Activated CD8-positive, alpha-beta memory T cell treated with anti-CD3 and anti-CD28 coated beads, Interleukin-2, amount 50 U/mL, for 4 hours (primary cell): ENCODE measurements around the gene TTC21A.
"Not testable (repeated sequence)": the region's sequence is repeated elsewhere in the genome, so short reads cannot be mapped to it uniquely, and the experiment has no call there.

Experiments used
- DNase-seq: peaks from one replicate; pipeline ENCODE4 v3.0.0-alpha.2; 2020

TTC21A gene

DNA sequence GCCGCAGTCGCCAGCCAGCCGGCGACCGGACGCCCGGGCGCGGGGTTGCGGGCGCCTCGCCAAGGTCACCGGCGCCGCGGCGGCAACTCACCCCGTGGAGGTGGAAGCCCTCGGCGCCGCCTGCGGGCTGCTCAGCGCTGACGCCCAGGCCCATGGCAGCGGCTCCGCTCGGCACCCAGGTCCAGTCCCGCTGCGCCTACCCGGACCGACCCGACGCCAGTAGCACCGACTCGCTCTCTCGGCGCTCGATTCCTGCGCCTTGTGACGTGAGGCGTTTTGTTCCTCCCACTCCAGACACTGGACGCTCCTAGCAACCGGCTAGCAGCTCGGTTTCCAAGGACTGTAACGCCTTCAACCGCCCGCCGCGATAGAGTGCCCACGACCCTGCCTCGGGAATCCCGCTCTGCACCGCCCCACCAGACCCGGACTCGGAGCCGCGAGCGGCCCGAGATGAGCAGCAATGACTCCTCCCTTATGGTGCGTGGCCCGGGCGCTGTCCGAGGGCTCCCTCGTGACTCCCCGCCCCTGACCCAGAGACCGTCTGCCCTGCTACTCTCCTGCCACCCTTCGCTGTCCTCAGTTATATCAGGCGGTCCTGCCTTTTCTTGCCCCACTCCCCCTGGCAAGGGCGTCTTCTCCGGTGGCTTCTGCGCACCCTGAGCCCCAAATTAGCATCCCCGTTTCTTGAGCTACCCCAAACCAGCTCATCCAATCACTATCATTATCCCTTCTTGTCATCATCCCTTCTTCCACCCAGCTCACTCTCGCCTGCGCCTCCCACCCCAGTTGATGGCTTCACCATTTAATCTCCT lies at the start of gene TTC21A, which contains the start of gene GORASP1:
TTC21A (plus strand) TSS at position 293 of the 812 bp plus-strand sequence; CDS start at position 451, 158 bp downstream.
GORASP1 (minus strand) TSS at position 240 of the 812 bp plus-strand sequence; CDS start at position 154, 86 bp downstream.
- peak; percentile 69 for DNase-seq

- DNase-seq: not testable (repeated sequence)
Measured at GRCh38 chr3:39061228-39061627, 46.3 kb upstream of the TTC21A start.

- DNase-seq: no peak
Measured at GRCh38 chr3:39062180-39062579, 45.3 kb upstream of the TTC21A start.

DNA sequence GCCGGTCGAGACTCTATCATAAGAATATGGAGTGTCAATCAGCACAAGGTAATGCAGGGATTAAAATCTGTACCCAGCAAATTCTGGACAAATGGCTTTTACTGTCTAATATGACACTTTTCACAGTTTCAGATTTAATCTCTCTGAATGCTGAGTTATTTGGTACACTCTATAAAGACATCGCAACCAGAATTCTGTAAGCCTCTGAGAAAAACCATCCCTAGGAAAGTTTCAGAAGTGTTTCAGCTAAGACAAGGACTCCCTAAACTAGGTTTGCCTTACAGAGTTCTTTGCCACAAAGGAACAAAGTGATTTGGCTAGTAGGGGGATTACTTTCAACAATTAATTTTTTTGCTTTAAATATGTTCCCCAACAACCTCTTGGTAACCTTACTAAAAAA lies 44.3 kb upstream of the TTC21A start:
- no peak for DNase-seq

- no peak for DNase-seq
Measured at GRCh38 chr3:39064646-39065045, 42.8 kb upstream of the TTC21A start.

DNA sequence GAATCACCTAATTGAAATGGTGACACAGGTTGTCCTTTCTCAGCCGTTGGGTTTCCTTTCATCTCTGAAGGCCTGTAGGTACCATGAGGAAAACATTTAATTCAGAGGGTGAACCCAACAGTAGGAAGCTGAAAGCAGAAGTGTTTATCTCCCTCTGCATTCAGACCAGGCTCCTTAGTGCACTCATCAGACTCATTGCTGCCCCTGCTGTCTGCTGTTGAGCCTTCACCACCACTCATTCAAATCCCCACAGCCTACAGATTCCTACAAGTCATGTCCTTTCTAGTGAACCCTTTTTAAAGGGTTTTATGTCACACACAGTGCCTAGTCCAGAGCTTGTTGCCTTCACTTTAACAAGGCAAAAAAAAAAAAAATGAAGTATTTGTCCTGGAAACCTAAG lies 42.3 kb upstream of the TTC21A start:
- DNase-seq: no peak

GRCh38 chr3:39067286-39067685 lies 40.2 kb upstream of the TTC21A start:
- no peak for DNase-seq

GRCh38 chr3:39068556-39068955 lies 38.9 kb upstream of the TTC21A start:
- no peak for DNase-seq

GRCh38 chr3:39075910-39076309 lies 31.6 kb upstream of the TTC21A start:
- no peak for DNase-seq

- no peak for DNase-seq
Measured at GRCh38 chr3:39079530-39079929, 27.9 kb upstream of the TTC21A start.

DNA sequence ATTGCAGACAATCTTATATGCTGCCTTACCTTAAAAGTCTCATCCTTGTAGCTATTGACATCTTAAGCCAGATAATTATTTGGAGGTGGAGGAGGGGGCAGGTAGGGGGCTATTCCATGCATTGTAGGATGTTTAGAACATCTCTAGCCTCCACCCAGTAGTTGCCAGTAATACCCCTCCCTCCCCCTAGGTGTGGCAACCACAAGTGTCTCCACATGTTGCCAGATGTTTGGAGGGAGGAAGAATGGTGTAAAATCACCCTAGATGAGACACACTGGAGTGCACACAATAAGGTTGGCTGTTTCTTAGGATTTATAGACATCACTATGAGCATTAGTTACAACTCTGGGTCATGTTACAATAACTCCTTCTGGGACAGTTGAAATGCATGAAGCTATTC lies 27.5 kb upstream of the TTC21A start:
- DNase-seq: no peak

DNA sequence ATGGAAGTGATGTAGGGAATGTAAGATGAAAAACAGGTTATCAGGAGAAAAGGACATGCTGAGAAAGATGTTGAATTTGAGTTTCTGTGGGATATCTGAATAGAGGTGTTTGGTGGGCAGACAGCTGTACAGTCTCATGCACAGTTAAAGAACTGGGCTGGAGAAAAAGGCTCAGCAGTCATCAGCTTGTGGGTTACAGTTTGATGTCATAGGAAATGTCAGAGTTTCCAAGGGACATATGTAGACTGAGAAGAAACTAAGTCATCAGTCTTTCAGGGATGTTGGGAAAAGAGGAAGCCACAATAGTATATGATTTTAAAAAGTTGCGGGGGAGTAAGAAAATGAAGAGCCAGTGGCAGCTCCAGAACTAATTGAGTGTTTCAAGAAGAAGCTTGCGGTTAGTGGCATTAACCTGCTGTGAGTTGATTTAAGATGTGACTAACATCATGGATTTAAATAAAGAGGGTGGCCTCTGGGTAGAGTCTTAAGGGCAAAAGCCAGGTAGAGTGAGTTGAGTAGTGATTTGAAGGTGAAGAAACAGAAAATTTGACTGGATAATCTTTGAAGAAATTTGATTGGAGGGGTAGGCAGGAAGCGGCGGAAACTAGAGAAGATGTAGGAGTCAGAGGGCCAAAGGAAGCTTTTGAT lies 24.7 kb upstream of the TTC21A start:
- no peak for DNase-seq

GRCh38 chr3:39086144-39086543 lies 21.3 kb upstream of the TTC21A start:
- no peak for DNase-seq

DNA sequence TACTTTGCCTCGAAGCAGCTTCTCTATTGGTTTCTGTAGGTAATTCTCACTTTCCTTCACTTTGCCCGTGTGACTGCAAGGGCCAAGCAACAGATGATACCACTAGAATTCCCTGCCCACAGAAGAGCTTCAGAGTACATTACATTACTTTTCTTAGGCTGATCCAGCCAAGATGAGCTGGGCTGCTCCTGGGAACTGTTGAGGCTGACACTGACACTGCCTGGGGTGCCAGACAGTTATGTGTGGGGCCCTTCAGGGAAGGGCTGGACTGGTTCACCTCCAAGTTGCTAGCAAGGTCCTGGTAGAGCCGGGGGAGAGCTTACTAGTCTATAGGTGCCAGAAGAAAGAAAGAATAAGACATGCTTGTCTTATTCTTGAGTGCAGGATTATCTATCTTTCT lies 19.0 kb upstream of the TTC21A start:
- DNase-seq: no peak

DNA sequence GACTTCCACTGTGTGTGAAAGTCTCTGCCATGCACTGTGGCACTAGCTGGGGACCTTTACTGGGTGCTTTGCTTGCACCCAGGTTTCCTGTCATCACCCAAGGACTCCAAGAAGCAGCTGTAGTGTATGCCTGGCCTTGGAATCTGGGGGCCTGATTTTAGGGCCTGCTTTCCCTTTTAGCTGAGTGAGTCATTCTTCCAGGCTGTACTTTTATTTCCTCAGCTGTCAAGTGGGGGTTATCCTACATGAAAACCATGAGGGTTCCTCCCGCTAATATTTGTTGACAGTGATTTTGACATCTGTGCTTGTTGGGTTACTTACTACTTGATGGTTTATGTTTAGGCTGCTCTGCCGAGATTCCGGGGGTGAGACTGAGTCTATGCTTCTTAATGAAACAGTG lies 18.6 kb upstream of the TTC21A start:
- DNase-seq: no peak

GRCh38 chr3:39090922-39091321 lies 16.6 kb upstream of the TTC21A start:
- DNase-seq: no peak

GRCh38 chr3:39094851-39095677 lies 12.4 kb upstream of the TTC21A start:
- no peak for DNase-seq

DNA sequence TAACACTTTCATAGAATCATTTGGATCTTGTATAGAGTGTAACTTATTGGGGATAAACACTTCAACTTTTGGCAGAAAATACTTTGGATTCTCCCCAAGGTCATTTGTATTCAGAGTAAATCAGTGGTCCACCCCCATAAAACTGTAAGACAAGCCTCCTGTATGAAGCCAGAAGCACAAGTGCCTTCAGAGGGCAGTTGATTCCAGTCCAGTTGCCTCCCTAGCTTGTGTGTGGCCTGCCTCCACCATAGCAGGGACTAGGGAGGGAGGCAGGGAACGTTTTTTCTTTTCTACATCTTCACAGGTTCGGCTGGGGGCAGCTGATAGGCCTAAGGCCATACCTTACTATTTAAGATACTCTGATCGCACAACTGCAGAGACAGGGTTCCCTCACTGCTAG lies 11.7 kb upstream of the TTC21A start:
- no peak for DNase-seq

DNA sequence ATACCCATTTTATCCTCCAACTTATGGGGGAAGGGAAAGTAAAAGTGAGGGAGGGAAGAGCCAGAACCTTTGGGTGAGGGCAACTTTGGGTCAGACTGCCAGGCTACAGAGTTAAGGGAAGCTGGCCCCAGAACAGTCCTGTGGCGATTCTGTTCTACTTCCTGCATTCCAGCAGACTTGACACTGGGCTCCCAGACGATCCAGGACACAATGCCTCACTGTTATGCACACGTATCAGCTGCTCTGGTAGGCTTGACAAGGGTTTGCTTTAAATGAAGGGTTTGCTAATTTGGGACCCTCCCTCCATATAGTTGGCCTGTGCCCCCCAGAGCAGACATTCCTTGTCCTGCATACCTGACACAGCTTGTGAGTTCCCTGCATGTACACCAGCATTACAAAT lies 10.7 kb upstream of the TTC21A start:
- no peak for DNase-seq

GRCh38 chr3:39097716-39098472 lies 9.6 kb upstream of the TTC21A start:
- no peak for DNase-seq

GRCh38 chr3:39098473-39099000 lies 8.9 kb upstream of the TTC21A start:
- DNase-seq: no peak

DNA sequence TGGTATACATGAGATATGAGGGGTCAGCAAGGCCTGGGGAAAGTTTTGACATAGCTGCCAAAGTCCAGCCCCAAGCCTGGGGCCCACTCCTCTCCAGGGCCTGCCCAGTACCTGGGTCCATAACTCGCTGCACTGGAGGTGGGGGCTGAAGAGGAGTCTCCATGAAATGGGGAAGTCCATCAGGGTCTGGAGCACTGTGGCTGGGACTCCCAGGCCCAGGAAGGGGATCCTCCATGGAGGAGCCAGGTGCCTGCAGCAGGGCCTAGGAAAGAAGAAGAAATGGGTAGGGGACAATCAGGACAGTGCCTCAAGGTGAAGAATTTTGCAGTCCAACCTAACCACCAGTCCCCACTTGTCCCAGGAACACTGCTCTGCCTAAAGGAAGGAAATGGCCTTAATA lies 8.2 kb upstream of the TTC21A start:
- DNase-seq: no peak
